Endothelial cell of umbilical vein (primary cell): ENCODE results near the gene TSHZ1. TPM values are rescaled to one million over a fixed set of nuclear protein-coding genes. Genes with fewer than 3 reads are reported as not detected.

Source experiments
- BruUV-seq: library from RNA; stranded (reverse); fragments of 400-500 nt; replicated peaks from 2 replicates; lab custom pipeline; 2021; lab: Mats Ljungman, UMichigan
- CTCF ChIA-PET: fragments of 300-600, 350-600 bp; sonication (Branson Sonifier 250); formaldehyde crosslinking; loops from one replicate; lab custom pipeline; 2021; ENCODE audit warnings: antibody characterized with exemption, inconsistent platforms; lab: Charles Lee
- POLR2A ChIA-PET: fragments of 300-600, 350-600 bp; sonication (Branson Sonifier 250); formaldehyde crosslinking; loops from one replicate; lab custom pipeline; 2021; ENCODE audit warnings: antibody characterized with exemption, inconsistent platforms; lab: Charles Lee
- DNase-seq: peaks from one replicate; pipeline ENCODE4 v3.0.0-alpha.2; 2011; ENCODE audit warnings: low read depth, low spot score
- FAIRE-seq: peaks from 2 replicates; lab custom pipeline; 2011; peaks lifted over from hg19 to GRCh38; lab: Jason Lieb, UNC
- H2AFZ ChIP-seq: 2 replicates; pipeline ENCODE4 v1.6.0; 2012; ENCODE audit warnings: low read depth, low read length, control low read depth, inconsistent platforms
- H3K27ac ChIP-seq: 2 replicates; pipeline ENCODE4 v1.5.1; 2011; ENCODE audit warnings: low read depth, mild to moderate bottlenecking, control low read depth, low read length, moderate library complexity; ENCODE audit not compliant: insufficient read depth
- H3K27me3 ChIP-seq, 2 experiments: 2 replicates each; pipeline versions ENCODE4 v1.6.0 to v1.6.1; 2011; ENCODE audit warnings: low read length in 2 of 2, mixed read lengths in 1 of 2; ENCODE audit not compliant: control insufficient read depth in 2 of 2, insufficient read depth in 2 of 2
- H3K36me3 ChIP-seq, 2 experiments: 2 replicates in 1 of 2; 3 replicates in 1 of 2; pipeline ENCODE4 v1.5.1; 2011; ENCODE audit warnings: low read length in 2 of 2, mild to moderate bottlenecking in 1 of 2, moderate library complexity in 1 of 2; ENCODE audit not compliant: control insufficient read depth in 2 of 2, insufficient read depth in 2 of 2; ENCODE audit errors: extremely low read depth in 1 of 2
- H3K4me1 ChIP-seq: 3 replicates; pipeline ENCODE4 v1.5.1; 2011; ENCODE audit warnings: mild to moderate bottlenecking, low read length; ENCODE audit not compliant: control insufficient read depth, insufficient read depth; ENCODE audit errors: extremely low read depth
- H3K4me2 ChIP-seq: 2 replicates; pipeline ENCODE4 v1.6.1; 2011; ENCODE audit warnings: low read length, control low read depth, mixed read lengths; ENCODE audit not compliant: insufficient read depth
- H3K4me3 ChIP-seq, 3 experiments: fragments of 200-600 bp in 1 of 3; sonication (generic), shearing (Covaris generic) in 1 of 3; replicated peaks in 1 of 3; 2 replicates each; pipeline ENCODE4 v1.5.1; 2011 to 2016; ENCODE audit warnings: control low read depth in 3 of 3, low read length in 3 of 3, mild to moderate bottlenecking in 2 of 3, inconsistent platforms in 1 of 3, low read depth in 1 of 3, moderate library complexity in 1 of 3; ENCODE audit not compliant: insufficient read depth in 1 of 3
- H3K79me2 ChIP-seq: 2 replicates; pipeline ENCODE4 v1.6.0; 2012; ENCODE audit warnings: low read length, inconsistent platforms; ENCODE audit not compliant: control insufficient read depth, insufficient read depth
- H3K9ac ChIP-seq: replicated peaks from 2 replicates; pipeline ENCODE3; 2011; ENCODE audit warnings: low read length, control low read depth; ENCODE audit not compliant: insufficient read depth; ENCODE audit errors: extremely low read depth
- H3K9me1 ChIP-seq: replicated peaks from 3 replicates; pipeline ENCODE4 v1.6.0; 2011; ENCODE audit warnings: mild to moderate bottlenecking, low read length; ENCODE audit not compliant: control insufficient read depth, insufficient read depth; ENCODE audit errors: extremely low read depth
- H3K9me3 ChIP-seq: replicated peaks from 2 replicates; pipeline ENCODE4 v1.5.1; 2012; ENCODE audit warnings: low read length, inconsistent platforms; ENCODE audit not compliant: control insufficient read depth, insufficient read depth
- H4K20me1 ChIP-seq: replicated peaks from 2 replicates; pipeline ENCODE3; 2011; ENCODE audit warnings: mild to moderate bottlenecking, low read length; ENCODE audit not compliant: control insufficient read depth, insufficient read depth; ENCODE audit errors: extremely low read depth
- CTCF ChIP-seq, 2 donors: IDR thresholded peaks; 1 replicate in 1 of 2; 2 replicates in 1 of 2; pipeline ENCODE4 v1.5.1; 2011; ENCODE audit warnings: low read length in 2 of 2, mild to moderate bottlenecking in 2 of 2, moderate library complexity in 2 of 2, control low read depth in 1 of 2, inconsistent platforms in 1 of 2, low read depth in 1 of 2; ENCODE audit not compliant: insufficient read depth in 1 of 2; ENCODE audit errors: extremely low read depth in 1 of 2
- EZH2 ChIP-seq: IDR thresholded peaks from 2 replicates; pipeline ENCODE4 v1.6.1; 2012; ENCODE audit warnings: borderline replicate concordance, low read depth, mild to moderate bottlenecking, moderate library complexity, low read length, inconsistent platforms; ENCODE audit not compliant: severe bottlenecking
- FOS ChIP-seq: IDR thresholded peaks from 2 replicates; pipeline ENCODE4 v1.6.1; 2011; ENCODE audit warnings: mild to moderate bottlenecking, low read length, moderate library complexity, borderline replicate concordance; ENCODE audit not compliant: insufficient read depth
- GATA2 ChIP-seq: IDR thresholded peaks from 2 replicates; pipeline ENCODE4 v1.7.0; 2011; ENCODE audit warnings: low read depth, mild to moderate bottlenecking, moderate library complexity, mixed read lengths, low read length; ENCODE audit not compliant: insufficient read length, insufficient read depth
- JUN ChIP-seq: IDR thresholded peaks from 2 replicates; pipeline ENCODE4 v1.6.1; 2011; ENCODE audit warnings: borderline replicate concordance, low read depth; ENCODE audit not compliant: insufficient read length, insufficient read depth
- MYC ChIP-seq: IDR thresholded peaks from one replicate; pipeline ENCODE4 v1.6.1; 2011; ENCODE audit warnings: mild to moderate bottlenecking, low read depth, low read length
- POLR2A ChIP-seq: IDR thresholded peaks from 2 replicates; pipeline ENCODE4 v1.6.1; 2012; ENCODE audit warnings: low read depth, mild to moderate bottlenecking, control low read depth, low read length
- POLR2AphosphoS5 ChIP-seq: IDR thresholded peaks from 2 replicates; pipeline ENCODE4 v1.6.1; 2012; ENCODE audit warnings: low read depth, mild to moderate bottlenecking, control low read depth, low read length, moderate library complexity; ENCODE audit not compliant: insufficient read depth
- dilution Hi-C: fragments of 300-500 bp; cut with MboI; formaldehyde crosslinking; loops from one replicate; pipeline ENCODE4 v1.15.0; 2019; ENCODE audit warnings: low sequenced_read_pairs; ENCODE audit not compliant: extremely low pct_ligation_motif_present
- intact Hi-C: fragments of 100-400 bp; cut with micrococcal nuclease; formaldehyde crosslinking; loops from one replicate; pipeline ENCODE4 v1.10.0; 2022
- polyA plus RNA-seq, 4 experiments: library from polyadenylated mRNA; depleted of rRNA in 3 of 4; stranded (reverse) in 3 of 4; unstranded in 1 of 4; fragments of >200 nt; gene quantifications; 2 replicates each; pipeline versions ENCODE4 v1.2.1 to v1.2.3, GENCODE V29; 2011 to 2012; ENCODE audit warnings: missing spikeins in 1 of 4
- total RNA-seq: library from RNA; stranded (reverse); gene quantifications from 2 replicates; pipeline ENCODE4 v1.2.3, GENCODE V29; 2021
- TF ChIP-seq, protein P1 (sequence below): IDR thresholded peaks from 2 replicates; pipeline ENCODE4 v1.6.1; 2011; ENCODE audit not compliant: insufficient read depth, insufficient read length

TSHZ1 gene
- total and polyA plus RNA-seq, 2 donors (not counting 3 experiments of a cell fraction or from before 2014, with no cell fraction given) = 4.2 to 10.2 TPM

DNA sequence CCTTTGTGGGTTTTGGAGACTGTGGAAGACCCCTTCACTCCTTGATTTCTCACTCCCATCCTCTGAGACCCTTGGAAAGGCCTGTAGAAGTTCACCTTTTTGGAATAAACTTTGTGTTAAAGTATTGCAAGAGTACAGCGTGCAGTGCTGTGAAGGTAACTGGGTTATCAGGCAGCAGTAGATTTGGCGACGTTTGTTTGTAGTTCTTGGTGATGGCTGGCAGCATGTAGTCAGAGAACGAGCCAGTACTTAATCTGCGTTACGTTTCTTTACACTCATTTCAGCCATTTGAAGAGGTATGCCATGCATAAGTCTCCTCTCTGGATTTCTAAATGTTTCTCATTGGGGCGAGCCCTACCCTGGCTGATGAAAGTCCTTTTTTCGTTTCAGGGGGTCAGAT is 64.6 kb downstream of the TSHZ1 start:
- POLR2A ChIA-PET = no interaction called here
- Histone ChIP-seq H3K27ac (no peak overlapping the region), H3K4me1 (peaks cover 16% of the 10 kb centered on the region), H2AFZ (no peak overlapping the region), H3K36me3 (no peaks in the 10 kb centered on the region), H3K9ac (no peak overlapping the region), H3K9me3 (no peaks in the 10 kb centered on the region), H3K27me3 (no peaks in the 10 kb centered on the region), H3K9me1 (no peaks in the 10 kb centered on the region), H3K4me2 (no peak overlapping the region), H3K4me3 (no peak overlapping the region), H3K79me2 (no peaks in the 10 kb centered on the region), H4K20me1 (no peaks in the 10 kb centered on the region)
- CTCF ChIA-PET = interaction anchor here (1.3 kb wide), 1 partner anchor 14 kb away, joined by 4 read pairs; no protein-coding TSS in a partner anchor
- DNase-seq (no peak), FAIRE-seq (no peak)
- no TSS peak for BruUV-seq
- TF ChIP-seq, protein P1, sequence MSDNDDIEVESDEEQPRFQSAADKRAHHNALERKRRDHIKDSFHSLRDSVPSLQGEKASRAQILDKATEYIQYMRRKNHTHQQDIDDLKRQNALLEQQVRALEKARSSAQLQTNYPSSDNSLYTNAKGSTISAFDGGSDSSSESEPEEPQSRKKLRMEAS = no peak
- dilution Hi-C loops = no loop called here
- intact Hi-C loops = no loop called here

DNA sequence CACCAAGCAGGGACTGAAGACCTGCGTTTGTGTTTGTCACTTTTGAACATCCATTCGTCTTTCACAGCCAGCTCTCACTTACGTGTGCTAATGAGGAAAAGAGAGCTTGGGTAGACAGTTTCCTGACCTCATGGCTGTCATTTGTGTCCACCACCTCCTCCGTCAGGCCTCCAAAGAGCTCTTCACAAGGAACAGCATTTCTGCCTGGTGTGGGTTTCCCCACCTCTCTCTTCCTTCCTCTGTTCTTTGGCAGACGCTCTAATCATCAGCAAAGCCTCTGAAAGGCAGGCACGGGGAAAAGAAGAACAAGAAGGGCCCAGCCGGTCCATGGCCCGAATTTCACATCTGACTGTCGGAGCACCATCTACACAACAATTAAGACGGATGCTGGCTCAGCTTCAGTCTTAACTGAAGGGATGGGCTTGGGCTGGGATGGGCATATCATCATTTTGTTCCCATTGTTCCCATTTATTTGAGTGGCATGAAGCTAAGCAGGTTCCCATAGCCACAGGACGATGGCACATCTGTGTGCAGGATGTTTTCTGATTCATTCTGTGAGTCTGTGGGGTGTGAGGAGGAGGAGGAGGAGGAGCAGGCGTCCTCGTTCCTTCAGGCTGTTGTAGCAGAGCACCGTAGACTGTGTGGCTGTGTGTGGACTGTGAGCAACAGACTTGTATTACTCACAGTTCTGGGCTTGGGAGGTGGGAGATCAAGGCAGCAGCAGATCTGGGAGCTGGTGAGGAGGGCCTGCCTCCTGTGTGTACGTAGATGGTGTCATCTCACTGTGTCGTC is 66.4 kb downstream of the TSHZ1 start:
- Histone ChIP-seq H3K4me3 (no peak overlapping the region), H3K4me1 (peaks cover 29% of the 10 kb centered on the region), H3K79me2 (no peaks in the 10 kb centered on the region), H3K9me1 (no peaks in the 10 kb centered on the region), H3K4me2 (no peak overlapping the region), H3K9ac (no peak overlapping the region), H3K27ac (no peak overlapping the region), H3K36me3 (no peaks in the 10 kb centered on the region), H3K9me3 (no peaks in the 10 kb centered on the region), H4K20me1 (no peaks in the 10 kb centered on the region), H2AFZ (peak overlapping the region; percentile 12), H3K27me3 (no peaks in the 10 kb centered on the region)
- BruUV-seq = no TSS peak
- FAIRE-seq (peak; percentile 79), DNase-seq (peak; percentile 58)
- TF ChIP-seq EZH2 (no peak), FOS (no peak), GATA2 (no peak), MYC (no peak), POLR2A (no peak), CTCF (IDR thresholded peaks at IDR 0.05; ENCODE audit: extremely low read depth in 1 of 2, insufficient read depth in 1 of 2, low read depth in 1 of 2, low read length in 2 of 2) (no peak), POLR2AphosphoS5 (no peak), JUN (no peak)
- TF ChIP-seq, protein P1 = no peak
- ChIA-PET CTCF (interaction anchor here (0.9 to 1.8 kb wide), 3 partner anchors 11 to 47 kb away, joined by 4 read pairs; no protein-coding TSS in a partner anchor), POLR2A (no interaction called here)
- dilution Hi-C loops (no loop called here), intact Hi-C loops (no loop called here)
